H4 (cell line): ENCODE data around the gene MICAL3. TPM values are rescaled to one million over a fixed set of nuclear protein-coding genes. Genes with fewer than 3 reads are reported as not detected.
"Not testable (repeated sequence)": the region's sequence is repeated elsewhere in the genome, so short reads cannot be mapped to it uniquely, and the experiment has no call there.

Experiments used
- DNase-seq: peaks from one replicate; pipeline ENCODE4 v3.0.0-alpha.2; 2015; ENCODE audit warnings: low spot score
- total RNA-seq: library from RNA; depleted of rRNA; stranded (reverse); fragments of >200 nt; shearing (Covaris generic); gene quantifications from 2 replicates; pipeline ENCODE4 v1.2.3, GENCODE V29; 2014

The MICAL3 gene
- total RNA-seq, 1 experiment from 2014 or later, result 7.0 TPM

DNA sequence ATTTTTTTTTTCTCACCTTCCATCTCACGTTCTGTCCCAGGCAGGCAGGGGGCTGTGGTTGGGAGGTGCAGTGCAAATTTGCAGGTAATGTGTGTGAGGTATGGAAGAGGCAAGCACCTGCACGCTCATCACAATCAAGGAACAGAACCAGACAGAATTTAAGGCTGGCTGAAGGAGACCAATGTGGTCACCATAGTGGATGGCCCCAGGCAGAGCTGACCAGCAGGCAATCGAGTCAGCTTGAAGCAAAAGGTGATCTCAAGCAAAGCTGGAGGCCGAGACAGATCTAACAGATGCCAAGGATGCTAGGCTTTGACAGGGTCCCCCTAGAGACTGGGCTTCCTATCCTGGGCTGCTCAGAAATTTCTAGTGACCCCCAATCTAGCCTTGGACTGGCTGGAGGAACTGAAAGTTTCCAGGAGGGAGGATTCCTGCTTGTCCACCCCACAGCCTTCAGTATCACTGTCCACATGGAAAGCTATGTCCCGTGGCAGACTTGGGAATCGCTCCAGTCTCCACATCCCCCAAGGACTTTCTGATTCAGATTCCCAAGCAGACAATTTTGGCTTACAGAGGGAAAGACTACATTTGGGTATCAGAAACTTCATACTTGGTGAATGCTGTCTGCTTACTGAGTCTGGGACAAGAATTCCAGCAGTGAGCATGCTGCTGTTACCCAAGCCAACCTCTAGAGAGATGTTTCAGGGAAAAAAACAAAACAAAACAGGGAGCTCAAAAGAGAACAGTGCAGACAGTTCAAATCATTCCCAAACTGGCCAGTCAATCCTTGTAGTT is 9.0 kb upstream of the MICAL3 start:
- no peak for DNase-seq

DNA sequence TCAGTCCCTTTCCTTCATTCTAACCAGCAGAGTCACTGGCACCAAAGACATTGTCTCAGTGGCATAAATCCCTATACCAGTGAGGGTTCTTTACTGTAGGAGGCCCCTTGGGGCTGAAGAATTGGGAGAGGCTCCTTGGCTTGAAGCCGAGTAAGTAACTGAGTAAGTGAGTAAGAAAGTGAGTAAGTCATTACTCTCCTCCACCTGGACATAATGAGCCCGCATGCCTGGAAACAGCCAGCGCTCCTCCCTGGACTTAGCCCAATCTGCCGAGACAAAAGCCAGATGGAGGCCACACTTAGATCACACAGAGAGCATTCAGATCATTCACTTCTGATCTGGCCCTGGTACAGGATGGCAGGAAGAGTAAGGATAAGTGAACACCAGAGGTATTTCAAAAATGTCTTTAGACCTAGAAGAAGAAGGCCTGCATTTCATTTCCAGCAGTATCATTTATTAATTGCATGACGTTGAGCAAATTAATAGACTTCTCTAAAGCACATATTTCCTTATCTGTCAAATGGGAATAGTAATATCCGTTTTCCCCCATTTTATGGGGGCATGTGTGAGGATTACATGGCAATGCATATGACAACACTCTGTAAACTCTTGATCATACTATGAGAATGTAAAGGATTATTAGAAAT is 8.2 kb upstream of the MICAL3 start:
- peak; percentile 27 for DNase-seq

DNA sequence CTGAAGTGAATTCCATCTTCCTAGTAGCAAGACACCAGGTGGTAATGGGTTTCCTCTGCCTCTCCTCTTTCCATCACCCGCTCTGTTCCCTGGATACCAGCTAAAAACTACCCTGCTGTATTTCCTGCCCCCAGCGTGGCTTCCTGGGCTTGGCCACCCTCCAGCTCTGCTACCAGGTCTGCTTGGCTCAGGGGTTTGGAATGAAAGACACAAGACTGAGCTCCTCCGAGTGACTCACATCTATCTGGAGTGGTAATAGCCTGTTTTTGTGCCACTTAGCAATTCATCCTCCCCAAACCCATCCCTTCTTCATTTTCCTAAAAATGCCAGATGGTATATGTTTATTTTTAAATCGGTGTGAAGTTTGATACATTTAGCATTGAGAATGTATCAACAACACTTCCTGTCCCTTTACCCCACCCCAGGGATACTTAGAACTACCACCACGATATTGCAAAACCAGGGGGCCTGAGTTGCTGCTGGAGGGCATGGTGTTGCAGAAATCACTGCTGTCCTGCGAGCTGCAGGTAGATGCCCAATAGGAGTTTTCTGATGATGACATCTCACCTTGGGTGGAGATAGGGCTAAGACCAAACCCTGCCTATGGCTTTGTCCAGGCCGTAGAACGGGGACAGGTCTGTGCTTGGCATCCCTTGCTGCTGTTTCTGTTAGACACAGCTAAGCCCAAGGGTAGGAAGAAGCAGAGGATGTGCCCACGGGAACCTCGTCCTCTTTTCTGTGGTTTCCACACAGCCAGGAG is 7.5 kb upstream of the MICAL3 start:
- peak; percentile 86 for DNase-seq

DNA sequence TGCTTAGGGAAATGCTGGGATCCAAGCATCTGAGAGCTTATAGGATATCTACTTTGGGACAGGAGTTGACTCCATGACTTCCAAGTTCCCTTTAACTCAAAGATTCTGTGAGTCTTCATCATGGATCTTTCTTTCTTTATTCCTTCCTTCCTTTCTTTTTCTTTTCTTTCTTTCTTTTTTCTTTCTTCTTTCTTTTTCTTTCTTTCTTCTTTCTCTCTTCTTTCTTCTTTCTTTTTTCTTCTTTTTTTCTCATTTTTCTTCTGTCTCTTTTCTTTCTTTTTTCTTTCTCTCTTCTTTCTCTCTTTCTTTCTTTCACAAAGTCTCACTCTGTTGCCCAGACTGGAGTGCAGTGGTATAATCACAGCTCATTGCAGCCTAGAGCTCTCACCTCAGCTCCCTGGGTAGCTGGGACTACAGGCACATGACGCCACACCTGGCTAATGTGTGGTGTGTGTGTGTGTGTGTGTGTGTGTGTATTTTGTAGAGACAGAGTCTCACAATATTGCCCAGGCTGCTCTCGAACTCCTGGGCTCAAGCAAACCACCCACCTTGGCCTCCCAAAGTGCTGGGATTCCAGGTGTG is 5.4 kb upstream of the MICAL3 start:
- DNase-seq, result no peak

DNA sequence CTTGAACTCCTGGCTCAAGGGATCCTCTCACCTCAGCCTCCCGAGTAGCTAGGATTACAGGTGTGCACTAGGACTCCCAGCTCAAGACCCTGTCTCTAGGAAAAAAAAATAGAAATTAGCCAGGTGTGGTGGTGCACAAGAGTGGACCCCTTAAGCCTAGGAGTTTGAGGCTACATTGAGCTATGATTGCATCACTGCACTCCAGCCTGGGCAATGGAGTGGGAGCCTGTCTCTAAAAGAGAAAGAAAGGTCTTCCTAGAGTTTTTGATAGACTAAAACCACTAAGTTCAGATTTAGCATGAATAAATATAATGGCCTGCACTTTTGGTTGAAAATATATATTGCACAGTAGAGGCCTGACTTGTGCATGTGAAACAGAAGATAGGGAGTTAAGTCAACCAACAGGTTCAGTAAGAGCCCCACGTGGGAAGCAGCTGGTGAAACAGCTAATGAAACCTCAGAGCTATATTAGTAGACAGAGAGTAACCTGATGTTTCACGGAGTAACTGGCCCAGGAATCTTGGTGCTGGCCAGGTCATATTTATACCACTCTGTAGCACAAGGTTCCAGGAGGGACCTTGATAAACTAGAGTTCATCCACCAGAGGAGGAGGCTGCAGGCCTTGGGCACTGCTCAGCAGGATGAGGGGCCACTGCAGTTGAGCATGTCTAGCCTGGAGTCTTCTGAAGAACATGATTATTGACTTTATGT is 4.6 kb upstream of the MICAL3 start:
- no peak for DNase-seq

DNA sequence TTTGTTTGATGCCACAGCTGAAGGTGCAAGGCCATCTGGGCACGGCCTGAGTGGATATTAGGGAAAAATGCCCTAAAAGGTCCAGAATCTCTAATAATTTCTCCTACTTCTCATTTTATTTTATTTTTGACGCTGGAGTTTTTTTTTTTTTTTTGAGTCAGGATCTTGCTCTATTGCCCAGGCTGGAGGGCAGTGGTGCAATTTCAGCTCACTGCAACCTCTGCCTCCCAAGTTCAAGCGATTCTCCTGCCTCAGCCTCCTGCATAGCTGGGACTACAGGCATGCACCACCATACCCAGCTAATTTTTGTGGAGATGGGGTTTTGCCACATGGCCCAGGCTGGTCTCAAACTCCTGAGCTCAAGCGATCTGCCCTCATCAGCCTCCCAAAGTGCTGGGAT is 1.5 kb upstream of the MICAL3 start:
- not testable (repeated sequence) for DNase-seq

DNA sequence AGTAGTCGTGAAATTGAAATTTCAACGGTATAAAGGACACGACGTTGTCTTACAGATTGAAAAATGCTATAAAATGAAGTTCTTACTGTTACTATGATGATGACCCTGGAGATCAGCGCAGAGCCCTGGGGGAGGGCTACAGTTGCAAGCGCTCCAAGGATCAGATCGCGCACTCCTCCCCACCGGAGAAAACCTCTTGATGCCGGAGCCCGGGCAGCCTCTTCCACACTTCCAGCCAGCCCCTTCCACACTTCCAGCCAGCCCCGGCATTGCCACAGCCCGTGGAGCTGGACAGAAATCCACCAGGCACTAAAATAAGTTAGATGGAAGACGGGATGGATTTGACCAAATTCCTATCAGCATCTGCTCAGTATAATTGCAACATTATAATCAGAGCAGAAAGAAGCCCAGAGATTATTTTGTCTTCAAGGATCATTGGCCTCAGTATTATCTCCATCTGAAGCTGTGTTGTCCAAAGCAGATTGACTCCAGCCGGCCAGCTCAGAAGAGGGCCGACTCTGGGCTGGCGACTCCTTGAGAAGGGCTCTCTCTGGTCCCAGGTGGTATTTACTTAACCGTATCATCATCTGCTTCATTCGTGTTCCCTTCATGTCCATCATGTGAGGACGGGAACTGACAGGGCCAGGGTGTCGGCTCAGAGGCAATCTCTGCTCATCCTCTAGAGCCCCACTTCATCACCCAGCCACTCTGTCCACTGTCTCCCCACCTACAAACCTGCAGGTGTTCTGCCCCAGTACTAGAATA is 777 bp upstream of the MICAL3 start:
- DNase-seq, result no peak

DNA sequence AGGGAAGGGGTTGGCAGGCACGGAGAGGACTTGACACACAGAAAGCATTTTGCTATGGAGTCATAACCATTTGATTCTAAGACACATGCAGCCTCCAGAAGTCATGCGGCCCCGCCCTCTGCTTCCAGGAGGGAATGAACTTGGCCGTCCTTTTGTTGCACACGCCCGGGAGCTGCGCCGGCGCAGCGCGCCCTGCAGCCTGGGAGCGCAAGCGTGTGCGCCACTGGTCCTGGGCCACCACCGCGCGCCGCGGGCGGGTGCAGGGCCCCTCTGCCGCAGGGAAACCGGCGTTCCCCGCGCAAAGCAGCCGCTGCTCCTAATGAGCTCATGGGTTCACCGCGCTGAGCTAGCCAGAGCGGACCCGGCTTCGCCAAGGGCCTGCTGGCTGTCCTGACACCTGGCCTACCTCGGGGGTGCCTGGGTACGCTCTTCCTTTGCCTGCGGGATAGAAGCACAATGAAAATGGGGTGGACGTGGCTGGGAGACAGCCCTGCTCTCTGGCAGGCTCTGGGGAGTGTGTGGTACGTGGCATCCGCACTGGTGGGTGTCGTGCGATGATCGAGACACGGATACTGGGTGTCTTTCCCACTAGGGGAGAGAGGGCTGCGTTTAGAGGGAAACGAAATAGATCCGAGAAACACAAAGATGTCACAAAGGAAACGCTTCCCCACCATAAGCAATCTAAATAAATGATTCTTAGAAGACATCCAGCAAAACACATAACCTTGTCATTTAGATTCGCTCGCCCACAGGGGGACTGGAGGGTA is 669 bp downstream of the MICAL3 start:
- peak; percentile 55 for DNase-seq

DNA sequence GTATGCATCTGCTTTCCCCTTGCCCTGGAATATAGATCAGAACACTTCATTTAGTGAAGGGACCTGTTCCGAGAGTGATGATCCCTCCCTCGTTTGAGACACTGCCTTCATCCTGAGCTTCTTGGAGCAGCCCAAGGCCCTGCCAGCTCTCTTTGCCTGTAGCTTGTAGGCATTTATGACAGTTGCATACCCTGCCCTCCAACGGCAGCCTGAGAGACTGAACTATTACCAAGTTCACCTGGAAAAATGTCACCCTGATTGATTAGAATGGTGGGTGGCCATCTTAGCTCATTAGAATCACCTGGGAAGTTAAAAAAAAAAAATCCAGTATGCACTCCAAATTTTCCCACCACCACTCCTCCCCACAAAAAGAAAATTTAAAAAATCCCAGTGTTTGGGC is 1.5 kb downstream of the MICAL3 start:
- DNase-seq, result no peak

DNA sequence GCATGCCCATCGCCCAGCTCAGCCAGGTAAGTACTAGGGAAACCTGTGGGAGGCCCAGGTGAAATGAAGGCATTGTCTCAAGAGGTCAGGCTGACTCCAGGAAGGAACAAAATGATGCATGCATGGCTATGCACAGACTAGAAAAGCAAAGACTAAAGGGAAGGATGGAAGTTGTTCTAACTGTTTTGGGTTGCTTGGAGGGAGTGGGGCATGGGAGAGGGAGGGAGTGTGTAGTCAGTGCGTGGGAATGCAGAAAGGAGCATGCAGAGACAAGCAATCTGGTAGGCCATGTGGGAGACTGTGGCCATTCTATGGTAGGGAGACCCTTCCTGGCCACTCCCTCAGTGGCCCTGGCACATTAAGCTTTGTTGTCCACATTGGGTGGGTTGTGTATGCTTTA is 2.9 kb downstream of the MICAL3 start:
- DNase-seq, result no peak

DNA sequence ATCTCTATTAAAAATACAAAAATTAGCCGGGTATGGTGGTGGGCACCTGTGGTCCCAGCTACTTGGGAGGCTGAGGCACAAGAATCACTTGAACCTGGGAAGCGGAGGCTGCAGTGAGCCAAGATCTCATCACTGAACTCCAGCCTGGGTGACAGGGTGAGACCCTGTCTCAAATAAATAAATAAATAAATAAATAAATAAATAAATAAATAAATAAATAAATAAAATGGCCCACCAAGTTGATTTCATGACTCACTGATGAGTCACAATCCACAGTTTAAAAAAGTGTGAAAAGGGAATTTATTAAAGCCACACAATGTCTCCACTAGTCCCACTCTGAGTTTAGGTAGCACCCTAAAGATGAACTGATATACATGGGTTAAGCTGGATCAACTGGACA is 3.6 kb downstream of the MICAL3 start:
- DNase-seq, result not testable (repeated sequence)

DNA sequence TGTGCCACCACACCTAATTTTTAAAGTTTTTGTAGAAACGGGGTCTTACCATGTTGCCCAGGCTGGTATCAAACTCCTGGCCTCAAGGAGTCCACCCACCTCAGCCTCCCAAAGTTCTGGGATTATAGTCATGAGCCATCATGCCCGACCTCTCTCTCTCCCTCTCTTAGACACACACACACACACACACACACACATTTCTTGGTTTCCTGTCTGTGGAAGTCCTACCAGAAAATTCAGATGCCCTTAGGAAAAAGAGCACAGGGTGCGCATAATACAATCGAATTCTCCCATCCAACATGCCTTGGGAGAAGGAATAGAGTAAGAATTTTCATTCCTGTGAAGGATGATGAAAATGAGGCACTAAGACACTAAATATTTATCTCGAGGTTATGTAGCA is 10.4 kb downstream of the MICAL3 start:
- no peak for DNase-seq

DNA sequence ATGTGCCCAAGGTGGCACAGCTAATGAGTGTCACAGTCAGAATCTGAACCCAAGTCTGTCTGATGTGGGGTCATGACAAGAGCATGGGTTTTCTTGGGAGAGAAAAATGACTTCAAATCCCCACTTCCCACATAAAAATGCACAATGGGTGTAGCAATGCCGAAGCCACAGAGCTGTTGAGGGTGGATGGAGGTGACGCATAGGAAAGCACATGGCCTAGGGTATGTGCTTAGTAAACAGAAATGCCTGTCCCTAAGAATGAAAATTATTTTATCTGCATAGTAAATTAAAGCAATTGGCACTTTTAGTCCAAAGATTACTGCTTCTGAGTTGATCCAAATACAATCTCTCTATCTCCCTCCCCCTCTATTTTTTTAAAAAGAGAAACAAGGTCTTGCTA is 10.9 kb downstream of the MICAL3 start:
- no peak for DNase-seq

DNA sequence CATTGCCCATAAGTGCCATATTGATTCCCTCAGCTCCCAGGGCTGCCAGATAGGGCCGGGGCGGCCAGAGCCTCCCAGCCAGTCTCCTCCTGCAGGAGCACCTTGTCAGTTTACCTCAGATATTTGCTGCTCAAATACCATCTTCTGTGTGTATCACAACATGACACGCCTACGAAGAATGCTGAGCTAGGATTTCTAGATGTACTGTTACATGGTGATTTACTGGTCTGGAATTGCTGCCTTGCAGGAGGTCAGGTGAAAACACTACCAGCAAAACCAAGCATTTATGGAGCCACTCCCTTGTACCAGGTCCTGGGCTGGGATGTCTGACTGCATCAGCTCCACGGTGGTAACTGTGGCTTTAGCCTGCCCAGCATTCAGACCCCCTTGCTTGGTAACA is 11.8 kb downstream of the MICAL3 start:
- DNase-seq, result no peak

DNA sequence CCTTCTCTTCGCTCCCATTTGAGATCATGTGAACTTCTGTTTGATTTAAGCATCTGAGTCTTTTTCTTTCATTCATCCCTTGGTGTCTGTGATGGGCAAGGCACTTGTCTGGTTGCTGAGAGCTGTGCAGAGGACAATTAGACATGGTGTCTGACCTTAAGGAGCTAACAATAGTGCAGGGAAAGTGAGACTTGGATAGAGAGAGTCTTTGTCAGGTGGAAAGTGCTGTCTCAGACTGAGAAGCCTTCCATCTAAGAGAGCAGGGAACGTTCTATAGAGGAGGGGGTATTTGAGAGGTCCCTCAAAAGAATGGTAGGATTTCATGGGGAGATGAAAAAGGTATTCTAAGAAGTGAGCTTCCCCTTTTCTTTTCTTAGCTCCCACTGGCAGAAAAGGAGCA is 14.1 kb downstream of the MICAL3 start:
- no peak for DNase-seq

DNA sequence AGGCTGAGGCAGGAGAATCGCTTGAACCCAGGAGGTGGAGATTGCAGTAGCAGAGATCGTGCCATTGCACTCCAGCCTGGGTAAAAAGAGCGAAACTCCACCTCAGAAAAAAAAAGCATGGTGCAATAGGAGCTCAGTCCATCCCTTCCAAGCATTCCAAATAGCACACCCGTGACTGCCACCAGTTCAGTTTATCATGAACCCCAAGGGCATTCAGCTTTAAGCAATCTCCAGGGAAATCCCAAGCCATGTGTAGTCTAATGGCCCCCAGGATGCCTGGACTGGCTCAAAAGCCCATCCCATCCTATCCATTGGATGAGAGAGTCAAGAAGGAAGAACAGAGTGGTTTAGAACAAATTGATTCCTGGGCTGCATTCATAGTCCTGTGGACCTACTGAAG is 16.2 kb downstream of the MICAL3 start:
- no peak for DNase-seq

DNA sequence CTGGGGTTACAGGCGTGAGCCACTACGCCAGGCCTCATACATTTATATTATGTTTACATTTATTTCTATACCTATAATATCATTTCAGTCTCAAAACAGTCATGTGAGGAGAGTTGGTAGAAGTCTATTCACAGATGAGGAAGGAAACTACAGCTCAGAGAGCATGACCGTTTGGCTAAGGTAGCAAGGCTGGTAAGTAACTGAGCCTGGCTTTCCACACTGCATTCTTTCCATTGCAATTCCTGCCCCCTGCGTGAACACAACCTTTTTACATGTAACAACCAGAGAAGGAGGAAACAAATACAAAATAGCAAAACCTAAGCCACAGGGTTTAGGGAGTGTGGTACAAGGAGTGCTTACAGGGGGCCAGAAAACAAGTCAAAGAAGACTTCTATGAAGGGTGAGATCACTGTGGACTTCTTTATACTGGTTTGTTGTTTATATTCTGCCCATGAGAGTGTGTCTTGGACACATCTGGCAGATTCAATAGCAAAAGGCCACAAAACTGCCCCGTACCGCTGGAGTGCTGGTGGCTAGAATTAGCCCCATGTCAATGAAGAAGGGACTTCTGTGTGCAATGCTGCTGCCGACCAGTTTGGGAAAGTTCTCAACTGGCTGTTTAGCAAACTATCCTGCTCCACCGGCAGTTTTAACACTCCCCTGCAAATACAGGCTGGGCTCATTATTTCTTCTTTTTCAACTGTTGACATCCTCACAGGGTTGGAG is 19.0 kb downstream of the MICAL3 start:
- DNase-seq, result no peak

DNA sequence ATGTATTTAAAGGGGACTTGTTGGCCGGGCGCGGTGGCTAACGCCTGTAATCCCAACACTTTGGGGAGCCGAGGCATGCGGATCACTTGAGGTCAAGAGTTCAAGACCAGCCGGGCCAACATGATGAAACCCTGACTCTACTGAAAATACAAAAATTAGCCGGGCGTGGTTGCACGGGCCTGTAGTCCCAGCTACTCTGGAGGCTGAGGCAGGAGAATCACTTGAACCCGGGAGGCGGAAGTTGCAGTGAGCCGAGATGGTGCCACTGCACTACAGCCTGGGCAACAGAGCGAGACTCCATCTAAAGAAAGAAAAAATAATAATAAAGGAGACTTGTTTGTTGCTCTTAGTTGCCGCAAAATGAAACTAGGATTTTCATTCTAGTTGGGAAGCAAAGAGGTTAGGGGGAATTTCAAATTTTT is 22.5 kb downstream of the MICAL3 start:
- not testable (repeated sequence) for DNase-seq
